Trophoblast cell (in vitro differentiated cells and primary cell): Measurements from ENCODE around the gene CTSC.

Experiments used
- DNase-seq, 2 donors: peaks; one replicate each; pipeline ENCODE4 v3.0.0-alpha.2; 2016
- H2AFZ ChIP-seq: 2 replicates; pipeline ENCODE4 v1.6.1; 2013; ENCODE audit warnings: low read length, moderate library complexity, mild to moderate bottlenecking; ENCODE audit not compliant: insufficient read depth, poor library complexity
- H2AK5ac ChIP-seq: 2 replicates; pipeline ENCODE4 v1.6.1; 2013; ENCODE audit warnings: mild to moderate bottlenecking, low read length
- H2BK120ac ChIP-seq: 2 replicates; pipeline ENCODE4 v1.6.1; 2013; ENCODE audit warnings: low read length, mild to moderate bottlenecking, moderate library complexity; ENCODE audit not compliant: insufficient read depth, poor library complexity
- H2BK12ac ChIP-seq: 2 replicates; pipeline ENCODE4 v1.6.1; 2013; ENCODE audit warnings: mild to moderate bottlenecking, low read length, moderate library complexity
- H2BK5ac ChIP-seq: 2 replicates; pipeline ENCODE4 v1.6.1; 2013; ENCODE audit warnings: low read length, low read depth, moderate library complexity, mild to moderate bottlenecking; ENCODE audit not compliant: poor library complexity
- H3K14ac ChIP-seq: 2 replicates; pipeline ENCODE4 v1.6.1; 2013; ENCODE audit warnings: mild to moderate bottlenecking, low read length
- H3K18ac ChIP-seq: 2 replicates; pipeline ENCODE4 v1.6.1; 2013; ENCODE audit warnings: mild to moderate bottlenecking, low read length
- H3K23ac ChIP-seq: 2 replicates; pipeline ENCODE4 v1.6.1; 2013; ENCODE audit warnings: low read length
- H3K27ac ChIP-seq: 2 replicates; pipeline ENCODE4 v1.5.1; 2013; ENCODE audit warnings: low read depth, mild to moderate bottlenecking, inconsistent platforms, low read length, moderate library complexity
- H3K27me3 ChIP-seq: 2 replicates; pipeline ENCODE4 v1.6.1; 2013; ENCODE audit warnings: inconsistent platforms, mild to moderate bottlenecking, low read length, moderate library complexity; ENCODE audit not compliant: insufficient read depth
- H3K36me3 ChIP-seq, 2 experiments: 1 replicate in 1 of 2; 2 replicates in 1 of 2; pipeline ENCODE4 v1.6.1; 2013; ENCODE audit warnings: low read length in 2 of 2, mild to moderate bottlenecking in 2 of 2, moderate library complexity in 1 of 2; ENCODE audit not compliant: insufficient read depth in 2 of 2, control insufficient read depth in 1 of 2
- H3K4ac ChIP-seq: 2 replicates; pipeline ENCODE4 v1.6.1; 2013; ENCODE audit warnings: low read depth, mild to moderate bottlenecking, low read length, moderate library complexity
- H3K4me1 ChIP-seq, 2 experiments: 1 replicate in 1 of 2; 2 replicates in 1 of 2; pipeline ENCODE4 v1.6.1; 2013; ENCODE audit warnings: low read length in 2 of 2, mild to moderate bottlenecking in 2 of 2, moderate library complexity in 1 of 2; ENCODE audit not compliant: insufficient read depth in 2 of 2, control insufficient read depth in 1 of 2
- H3K4me2 ChIP-seq: 2 replicates; pipeline ENCODE4 v1.6.1; 2013; ENCODE audit warnings: inconsistent platforms, mild to moderate bottlenecking, low read length, moderate library complexity
- H3K4me3 ChIP-seq: 2 replicates; pipeline ENCODE4 v1.5.1; 2013; ENCODE audit warnings: mild to moderate bottlenecking, low read depth, low read length, inconsistent platforms
- H3K79me1 ChIP-seq: one replicate; pipeline ENCODE4 v1.6.1; 2013; ENCODE audit warnings: low read length
- H3K79me2 ChIP-seq: 2 replicates; pipeline ENCODE4 v1.6.1; 2013; ENCODE audit warnings: low read length, mild to moderate bottlenecking; ENCODE audit not compliant: control insufficient read depth, insufficient read depth, poor library complexity
- H3K9ac ChIP-seq: 2 replicates; pipeline ENCODE4 v1.6.1; 2013; ENCODE audit warnings: mild to moderate bottlenecking, low read length
- H3K9me3 ChIP-seq: 2 replicates; pipeline ENCODE4 v1.6.1; 2013; ENCODE audit warnings: low read depth, mild to moderate bottlenecking, control low read depth, inconsistent platforms, low read length; ENCODE audit not compliant: insufficient read depth
- H4K12ac ChIP-seq: 2 replicates; pipeline ENCODE4 v1.6.1; 2013; ENCODE audit warnings: low read depth, mild to moderate bottlenecking, low read length, moderate library complexity
- H4K8ac ChIP-seq: 2 replicates; pipeline ENCODE4 v1.6.1; 2013; ENCODE audit warnings: low read depth, mild to moderate bottlenecking, low read length, moderate library complexity
- H4K91ac ChIP-seq: one replicate; pipeline ENCODE4 v1.6.1; 2013; ENCODE audit warnings: low read depth, mild to moderate bottlenecking, low read length, moderate library complexity
- WGBS: extraction: QIAGEN DNeasy Blood & Tissue Kit; methylation state at CpG from one replicate; pipeline ENCODE4 v1.1.7; 2013; ENCODE audit warnings: missing lambda C conversion rate; ENCODE audit not compliant: insufficient read length, insufficient coverage; ENCODE audit errors: extremely low coverage; 5-methylcytosine and 5-hydroxymethylcytosine counted together

The CTSC gene

GRCh38 chr11:88332851-88333250 is 4.7 kb downstream of the CTSC start:
- Histone ChIP-seq H3K36me3 (peaks cover 0 to 4% of the 10 kb centered on the region in 2 experiments), H3K9ac (no peak overlapping the region)
- no CpG with 5 or more reads among the region's 1 CpG for WGBS

DNA sequence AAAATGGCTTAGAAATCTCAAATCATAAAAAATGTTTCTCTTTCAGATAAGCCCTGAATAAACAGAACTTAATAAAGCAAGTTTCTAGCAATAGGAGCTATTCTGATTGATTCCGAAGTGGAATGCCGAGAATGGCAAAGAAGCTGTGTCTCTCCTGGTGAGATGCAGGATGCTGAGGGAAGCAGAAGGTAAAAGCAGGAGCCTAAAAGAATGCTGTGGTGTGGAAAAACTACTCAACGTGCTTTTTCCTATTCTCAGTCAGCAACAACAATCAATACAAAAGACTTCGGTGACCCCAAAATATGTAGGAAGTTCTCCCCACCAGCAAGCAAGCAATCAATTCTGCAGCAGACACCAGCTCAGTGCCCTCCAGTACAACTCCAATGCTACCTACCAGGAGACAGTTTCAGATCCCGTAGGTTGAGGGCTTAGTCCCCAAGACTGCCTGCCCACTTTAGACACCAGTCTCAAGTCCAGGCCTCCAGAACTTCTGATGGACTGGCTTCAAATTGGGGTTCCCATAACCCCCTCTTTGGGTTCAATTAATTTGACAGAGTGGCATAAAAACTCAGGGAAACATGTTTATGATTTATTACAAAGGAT is 6.6 kb downstream of the CTSC start:
- Histone ChIP-seq H3K79me2 (no peaks in the 10 kb centered on the region), H3K4me3 (no peak overlapping the region), H3K4ac (no peak overlapping the region), H2AK5ac (no peak overlapping the region), H3K9me3 (no peaks in the 10 kb centered on the region), H3K27me3 (no peaks in the 10 kb centered on the region), H3K27ac (no peak overlapping the region), H3K23ac (no peak overlapping the region), H2BK12ac (no peak overlapping the region), H3K36me3 (peaks cover 0 to 4% of the 10 kb centered on the region in 2 experiments), H4K12ac (no peak overlapping the region), H2BK5ac (no peak overlapping the region), H3K4me1 (peaks cover 0 to 4% of the 10 kb centered on the region in 2 experiments), H3K9ac (no peak overlapping the region), H3K4me2 (no peak overlapping the region), H3K14ac (no peak overlapping the region), H3K79me1 (no peaks in the 10 kb centered on the region), H4K91ac (no peak overlapping the region), H3K18ac (no peak overlapping the region), H4K8ac (no peak overlapping the region), H2AFZ (no peak overlapping the region), H2BK120ac (no peak overlapping the region)
- WGBS, result no CpG with 5 or more reads among the region's 5 CpGs
- peak in 1 of 2 donors; percentile 19 for DNase-seq

More at GRCh38 chr11:88332851-88333250, 4.7 kb downstream of the CTSC start:
- Histone ChIP-seq H3K79me1 (peaks cover 4% of the 10 kb centered on the region), H3K79me2 (peaks cover 3% of the 10 kb centered on the region), H3K4me1 (peaks cover 0 to 2% of the 10 kb centered on the region in 2 experiments), H3K23ac (no peak overlapping the region), H3K4me3 (no peak overlapping the region), H2BK12ac (no peak overlapping the region), H3K27ac (no peak overlapping the region), H4K91ac (no peak overlapping the region), H3K9me3 (no peaks in the 10 kb centered on the region), H4K12ac (no peak overlapping the region), H2AK5ac (no peak overlapping the region), H3K18ac (no peak overlapping the region), H2AFZ (no peak overlapping the region), H4K8ac (no peak overlapping the region), H2BK120ac (no peak overlapping the region), H3K4me2 (no peak overlapping the region), H3K4ac (no peak overlapping the region), H3K27me3 (no peaks in the 10 kb centered on the region), H3K14ac (no peak overlapping the region), H2BK5ac (no peak overlapping the region)
- no peak for DNase-seq

- peaks cover 0 to 4% of the 10 kb centered on the region in 2 experiments for H3K36me3 ChIP-seq
- H3K79me1 ChIP-seq, result no peaks in the 10 kb centered on the region
- H3K14ac ChIP-seq, result no peak overlapping the region
- no peak overlapping the region for H3K4me2 ChIP-seq
- no peaks in the 10 kb centered on the region for H3K27me3 ChIP-seq
- H3K4me1 ChIP-seq, result peaks cover 0 to 2% of the 10 kb centered on the region in 2 experiments
- H3K18ac ChIP-seq, result no peak overlapping the region
- no peak overlapping the region for H4K12ac ChIP-seq
- no peaks in the 10 kb centered on the region for H3K79me2 ChIP-seq
- H2AK5ac ChIP-seq, result no peak overlapping the region
- no peak overlapping the region for H2BK5ac ChIP-seq
- no peaks in the 10 kb centered on the region for H3K9me3 ChIP-seq
- no peak overlapping the region for H2AFZ ChIP-seq
- no peak for DNase-seq
- no peak overlapping the region for H2BK120ac ChIP-seq
- no peak overlapping the region for H3K4me3 ChIP-seq
- WGBS, result no CpG with 5 or more reads among the region's 8 CpGs
- H4K8ac ChIP-seq, result no peak overlapping the region
- H3K23ac ChIP-seq, result no peak overlapping the region
- H3K4ac ChIP-seq, result no peak overlapping the region
- no peak overlapping the region for H2BK12ac ChIP-seq
- H4K91ac ChIP-seq, result no peak overlapping the region
- H3K27ac ChIP-seq, result no peak overlapping the region
- no peak overlapping the region for H3K9ac ChIP-seq
Observed at GRCh38 chr11:88329563-88330250, 7.8 kb downstream of the CTSC start.

DNA sequence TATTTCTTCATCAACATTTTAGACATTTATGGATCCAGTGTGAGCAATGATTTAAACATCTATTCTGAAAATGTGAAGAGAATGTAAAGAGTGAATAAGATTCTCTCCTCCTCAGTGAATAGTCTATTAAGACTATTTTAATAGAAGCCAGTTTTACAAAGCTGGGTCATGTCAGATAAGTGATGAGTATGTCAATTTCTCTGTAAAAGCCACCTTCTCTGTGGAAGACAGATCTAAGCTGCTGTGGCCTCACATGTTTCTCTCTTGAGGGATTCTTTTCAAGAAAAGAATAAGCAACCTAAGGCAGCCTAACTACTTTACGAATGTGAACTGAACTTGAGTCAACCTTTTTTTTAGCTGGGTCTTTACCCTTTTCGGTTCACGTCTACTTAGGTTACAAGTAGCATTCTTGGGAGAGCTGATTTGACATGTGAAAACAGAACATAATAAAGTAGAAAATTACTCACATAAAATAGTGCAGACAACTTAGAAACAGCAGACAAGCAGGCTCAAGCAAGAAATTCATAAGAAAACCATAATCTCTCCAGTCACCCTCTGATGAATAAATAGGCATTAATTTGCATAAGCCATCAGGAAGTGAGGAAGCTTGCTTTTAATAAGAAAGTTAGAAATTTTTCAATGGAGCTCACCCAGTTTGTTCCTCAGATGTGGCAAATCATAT is 9.9 kb downstream of the CTSC start:
- Histone ChIP-seq H3K4me1 (peaks cover 0 to 2% of the 10 kb centered on the region in 2 experiments), H2BK5ac (no peak overlapping the region), H2AK5ac (no peak overlapping the region), H2BK120ac (no peak overlapping the region), H3K79me2 (no peaks in the 10 kb centered on the region), H3K27ac (no peak overlapping the region), H3K18ac (no peak overlapping the region), H2AFZ (no peak overlapping the region), H2BK12ac (no peak overlapping the region), H3K4me2 (no peak overlapping the region), H3K4me3 (no peak overlapping the region), H4K91ac (no peak overlapping the region), H3K14ac (no peak overlapping the region), H4K8ac (no peak overlapping the region), H3K9ac (no peak overlapping the region), H3K27me3 (no peaks in the 10 kb centered on the region), H3K23ac (no peak overlapping the region), H3K79me1 (no peaks in the 10 kb centered on the region), H3K4ac (no peak overlapping the region), H3K36me3 (peaks cover 0 to 4% of the 10 kb centered on the region in 2 experiments), H3K9me3 (no peaks in the 10 kb centered on the region), H4K12ac (no peak overlapping the region)
- no CpG with 5 or more reads among the region's 3 CpGs for WGBS
- DNase-seq, result no peak
